ENCODE results near the gene KLF12.

DNA sequence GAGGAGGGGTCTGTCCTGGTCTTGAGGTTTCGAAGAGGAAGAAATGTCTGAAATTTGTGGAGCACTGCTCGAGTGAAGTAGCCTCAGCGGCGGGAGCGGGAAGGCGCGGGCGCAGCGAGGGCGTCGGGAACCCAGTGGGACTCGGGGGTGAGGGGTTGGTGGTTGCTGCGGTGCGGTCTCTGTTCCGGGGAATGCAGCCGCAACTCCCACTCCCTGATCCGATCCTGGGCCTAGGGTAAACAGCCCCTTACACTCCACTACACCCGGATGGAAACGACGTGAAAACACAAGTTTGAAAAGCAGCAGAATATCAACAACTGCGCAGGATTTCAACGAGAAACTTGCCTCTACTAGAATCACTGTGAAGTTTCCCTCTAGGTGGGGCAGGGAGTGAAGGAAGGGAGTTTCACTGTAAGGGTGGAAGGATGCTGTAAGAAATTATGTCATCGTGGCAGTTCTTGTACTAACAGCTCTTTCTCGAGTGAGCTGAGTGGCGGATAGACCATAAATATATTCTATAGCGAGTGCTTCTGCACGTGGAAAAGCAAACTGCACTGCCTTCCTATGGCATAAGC lies 2.0 kb upstream of the KLF12 start:
- TF ChIP-seq HMGXB4 (CRISPR knock-in tag; IDR thresholded peaks at IDR 0.05; ENCODE audit: borderline replicate concordance) (no peak), NR3C1 (IDR thresholded peaks at IDR 0.05) (no peak), MAX (IDR thresholded peaks at IDR 0.05) (no peak), SMC3 (IDR thresholded peaks at IDR 0.05) (no peak; the same call in 2 of the 3 replicates), POLR2A (IDR thresholded peaks at IDR 0.05; ENCODE audit: low read length) (no peak), RAD21 (conservative IDR thresholded peaks at IDR 0.05 in 1 of 2, IDR thresholded peaks at IDR 0.05 in 1 of 2) (no peak), BCL3 (IDR thresholded peaks at IDR 0.05) (no peak), EP300 (IDR thresholded peaks at IDR 0.05) (no peak), REST (IDR thresholded peaks at IDR 0.05) (no peak), RNF2 (IDR thresholded peaks at IDR 0.05; ENCODE audit: borderline replicate concordance, low read depth) (no peak), MYC (IDR thresholded peaks at IDR 0.05; ENCODE audit: borderline replicate concordance, low read length) (no peak)
- TF ChIP-seq, protein P1, sequence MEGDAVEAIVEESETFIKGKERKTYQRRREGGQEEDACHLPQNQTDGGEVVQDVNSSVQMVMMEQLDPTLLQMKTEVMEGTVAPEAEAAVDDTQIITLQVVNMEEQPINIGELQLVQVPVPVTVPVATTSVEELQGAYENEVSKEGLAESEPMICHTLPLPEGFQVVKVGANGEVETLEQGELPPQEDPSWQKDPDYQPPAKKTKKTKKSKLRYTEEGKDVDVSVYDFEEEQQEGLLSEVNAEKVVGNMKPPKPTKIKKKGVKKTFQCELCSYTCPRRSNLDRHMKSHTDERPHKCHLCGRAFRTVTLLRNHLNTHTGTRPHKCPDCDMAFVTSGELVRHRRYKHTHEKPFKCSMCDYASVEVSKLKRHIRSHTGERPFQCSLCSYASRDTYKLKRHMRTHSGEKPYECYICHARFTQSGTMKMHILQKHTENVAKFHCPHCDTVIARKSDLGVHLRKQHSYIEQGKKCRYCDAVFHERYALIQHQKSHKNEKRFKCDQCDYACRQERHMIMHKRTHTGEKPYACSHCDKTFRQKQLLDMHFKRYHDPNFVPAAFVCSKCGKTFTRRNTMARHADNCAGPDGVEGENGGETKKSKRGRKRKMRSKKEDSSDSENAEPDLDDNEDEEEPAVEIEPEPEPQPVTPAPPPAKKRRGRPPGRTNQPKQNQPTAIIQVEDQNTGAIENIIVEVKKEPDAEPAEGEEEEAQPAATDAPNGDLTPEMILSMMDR (IDR thresholded peaks at IDR 0.05) = no peak

All from A549 (cell line).